Esophagus muscularis mucosa (tissue), 4 donors: ENCODE results near the gene CCDC158.

Experiments
- EP300 ChIP-seq: sonication (generic); formaldehyde crosslinking; IDR thresholded peaks from one replicate; pipeline ENCODE4 v1.6.1; 2017; ENCODE audit warnings: antibody characterized with exemption
- POLR2A ChIP-seq: fragments of 450-650 bp; IDR thresholded peaks from one replicate; pipeline ENCODE4 v1.6.1; 2017; ENCODE audit warnings: antibody characterized with exemption, moderate library complexity, mild to moderate bottlenecking, low read depth
- TF ChIP-seq, protein P1 (sequence below), 3 experiments: fragments of 200-600 bp in 2 of 3; fragments of 450-650 bp in 1 of 3; sonication (generic) in 2 of 3; IDR thresholded peaks; one replicate each; pipeline ENCODE4 v1.5.1; 2017 to 2019; ENCODE audit warnings: antibody characterized with exemption in 3 of 3, mild to moderate bottlenecking in 2 of 3, moderate library complexity in 1 of 3

DNA sequence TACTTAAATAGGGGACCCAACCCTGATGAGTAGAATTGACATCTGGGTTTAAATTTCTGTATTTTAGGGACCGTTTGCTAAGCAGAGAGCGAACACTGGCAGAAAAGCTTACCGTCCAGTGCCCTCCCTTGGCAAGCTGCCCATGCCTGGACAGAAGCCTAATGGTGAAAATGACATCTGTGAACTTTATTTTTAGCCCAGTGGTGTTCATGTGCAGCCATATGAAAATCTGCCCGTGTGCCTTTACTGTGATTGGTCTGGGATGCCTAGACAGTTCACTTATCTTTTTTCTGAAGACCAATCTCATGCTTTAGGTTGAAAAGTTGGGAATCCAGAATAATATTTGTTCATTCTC lies 113.3 kb downstream of the CCDC158 start:
- TF ChIP-seq EP300: no peak
- TF ChIP-seq, protein P1, sequence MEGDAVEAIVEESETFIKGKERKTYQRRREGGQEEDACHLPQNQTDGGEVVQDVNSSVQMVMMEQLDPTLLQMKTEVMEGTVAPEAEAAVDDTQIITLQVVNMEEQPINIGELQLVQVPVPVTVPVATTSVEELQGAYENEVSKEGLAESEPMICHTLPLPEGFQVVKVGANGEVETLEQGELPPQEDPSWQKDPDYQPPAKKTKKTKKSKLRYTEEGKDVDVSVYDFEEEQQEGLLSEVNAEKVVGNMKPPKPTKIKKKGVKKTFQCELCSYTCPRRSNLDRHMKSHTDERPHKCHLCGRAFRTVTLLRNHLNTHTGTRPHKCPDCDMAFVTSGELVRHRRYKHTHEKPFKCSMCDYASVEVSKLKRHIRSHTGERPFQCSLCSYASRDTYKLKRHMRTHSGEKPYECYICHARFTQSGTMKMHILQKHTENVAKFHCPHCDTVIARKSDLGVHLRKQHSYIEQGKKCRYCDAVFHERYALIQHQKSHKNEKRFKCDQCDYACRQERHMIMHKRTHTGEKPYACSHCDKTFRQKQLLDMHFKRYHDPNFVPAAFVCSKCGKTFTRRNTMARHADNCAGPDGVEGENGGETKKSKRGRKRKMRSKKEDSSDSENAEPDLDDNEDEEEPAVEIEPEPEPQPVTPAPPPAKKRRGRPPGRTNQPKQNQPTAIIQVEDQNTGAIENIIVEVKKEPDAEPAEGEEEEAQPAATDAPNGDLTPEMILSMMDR (IDR thresholded peaks at IDR 0.05): no peak
- no peak for TF ChIP-seq POLR2A
